Subcutaneous adipose tissue (tissue), 4 donors: ENCODE measurements around the gene MMP11. TPM values are rescaled to one million over a fixed set of nuclear protein-coding genes. Genes with fewer than 3 reads are reported as not detected.

Experiments
- total RNA-seq, 4 donors: library from RNA; depleted of rRNA; stranded (reverse); fragments of >200 nt; gene quantifications; one replicate each; pipeline ENCODE4 v1.1.0, GENCODE V29; 2016
- TF ChIP-seq, protein P1 (sequence below): fragments of 450-650 bp; IDR thresholded peaks from one replicate; pipeline ENCODE4 v1.5.1; 2016; ENCODE audit warnings: low read depth, mild to moderate bottlenecking, control low read depth, antibody characterized with exemption, moderate library complexity

MMP11 gene
- total RNA-seq, 4 donors from 2014 or later = 2.1 to 2.8 (median 2.2) TPM

DNA sequence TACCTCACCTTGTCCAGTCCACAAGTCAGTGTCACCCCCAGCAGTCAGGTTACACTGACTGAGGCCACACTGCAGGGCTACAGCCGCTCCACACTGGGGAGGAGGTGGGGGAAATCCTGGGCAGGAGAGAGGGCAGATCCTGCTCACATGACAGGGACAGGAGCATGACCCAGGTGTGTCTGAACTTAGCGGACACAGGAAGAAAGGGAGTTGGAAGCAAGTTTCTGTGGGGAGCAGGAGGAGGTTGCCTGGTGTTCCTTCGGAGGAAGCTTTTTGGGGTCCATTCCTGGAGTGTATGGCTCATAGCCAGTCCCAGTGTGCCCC lies 5.9 kb downstream of the MMP11 start:
- TF ChIP-seq, protein P1, sequence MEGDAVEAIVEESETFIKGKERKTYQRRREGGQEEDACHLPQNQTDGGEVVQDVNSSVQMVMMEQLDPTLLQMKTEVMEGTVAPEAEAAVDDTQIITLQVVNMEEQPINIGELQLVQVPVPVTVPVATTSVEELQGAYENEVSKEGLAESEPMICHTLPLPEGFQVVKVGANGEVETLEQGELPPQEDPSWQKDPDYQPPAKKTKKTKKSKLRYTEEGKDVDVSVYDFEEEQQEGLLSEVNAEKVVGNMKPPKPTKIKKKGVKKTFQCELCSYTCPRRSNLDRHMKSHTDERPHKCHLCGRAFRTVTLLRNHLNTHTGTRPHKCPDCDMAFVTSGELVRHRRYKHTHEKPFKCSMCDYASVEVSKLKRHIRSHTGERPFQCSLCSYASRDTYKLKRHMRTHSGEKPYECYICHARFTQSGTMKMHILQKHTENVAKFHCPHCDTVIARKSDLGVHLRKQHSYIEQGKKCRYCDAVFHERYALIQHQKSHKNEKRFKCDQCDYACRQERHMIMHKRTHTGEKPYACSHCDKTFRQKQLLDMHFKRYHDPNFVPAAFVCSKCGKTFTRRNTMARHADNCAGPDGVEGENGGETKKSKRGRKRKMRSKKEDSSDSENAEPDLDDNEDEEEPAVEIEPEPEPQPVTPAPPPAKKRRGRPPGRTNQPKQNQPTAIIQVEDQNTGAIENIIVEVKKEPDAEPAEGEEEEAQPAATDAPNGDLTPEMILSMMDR = no peak

DNA sequence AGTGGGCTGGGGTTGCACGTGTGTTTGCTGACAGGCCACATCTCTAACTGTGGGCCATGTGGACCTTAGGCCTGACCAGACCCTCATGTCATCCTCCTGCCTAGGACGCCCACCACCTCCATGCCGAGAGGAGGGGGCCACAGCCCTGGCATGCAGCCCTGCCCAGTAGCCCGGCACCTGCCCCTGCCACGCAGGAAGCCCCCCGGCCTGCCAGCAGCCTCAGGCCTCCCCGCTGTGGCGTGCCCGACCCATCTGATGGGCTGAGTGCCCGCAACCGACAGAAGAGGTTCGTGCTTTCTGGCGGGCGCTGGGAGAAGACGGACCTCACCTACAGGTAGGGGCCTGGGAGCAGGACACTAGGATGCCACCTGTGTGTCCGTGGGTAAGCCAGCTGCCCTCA lies 6.4 kb downstream of the MMP11 start:
- TF ChIP-seq, protein P1 = no peak

DNA sequence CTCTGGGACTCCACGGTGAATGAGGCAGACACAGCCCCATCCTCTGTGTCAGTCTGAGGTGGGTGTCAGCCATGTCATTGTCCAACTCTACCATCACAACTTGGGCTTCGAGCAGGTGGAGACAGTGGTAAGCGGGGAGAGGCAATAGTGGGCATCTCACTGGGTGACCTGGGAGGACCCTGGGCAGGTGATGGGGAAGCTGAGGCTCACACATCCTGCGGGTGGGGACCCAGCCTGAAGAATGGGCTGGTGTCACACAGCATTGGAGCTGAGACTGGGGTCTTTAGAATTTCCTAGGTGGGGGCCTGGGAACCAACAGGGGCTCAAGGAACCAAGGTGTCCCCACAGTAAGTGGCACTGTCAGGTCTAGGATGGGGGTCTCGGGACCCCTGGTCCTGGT lies 7.1 kb downstream of the MMP11 start:
- TF ChIP-seq, protein P1 = no peak

DNA sequence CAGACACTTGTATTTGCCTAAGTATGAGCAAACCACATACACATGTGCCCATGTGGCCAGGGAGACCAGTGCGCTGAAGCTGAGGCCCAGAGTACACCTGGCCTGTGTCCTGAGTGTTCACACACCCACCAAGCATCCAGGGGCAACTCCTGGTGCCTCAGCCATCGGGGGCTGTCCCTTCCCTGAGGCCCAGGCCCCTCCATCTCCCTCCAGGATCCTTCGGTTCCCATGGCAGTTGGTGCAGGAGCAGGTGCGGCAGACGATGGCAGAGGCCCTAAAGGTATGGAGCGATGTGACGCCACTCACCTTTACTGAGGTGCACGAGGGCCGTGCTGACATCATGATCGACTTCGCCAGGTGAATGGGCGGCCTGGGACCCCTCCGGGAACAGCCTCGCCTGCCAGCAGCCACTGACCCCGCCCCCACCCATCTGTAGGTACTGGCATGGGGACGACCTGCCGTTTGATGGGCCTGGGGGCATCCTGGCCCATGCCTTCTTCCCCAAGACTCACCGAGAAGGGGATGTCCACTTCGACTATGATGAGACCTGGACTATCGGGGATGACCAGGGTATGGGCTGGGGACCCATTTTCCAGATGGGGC lies 7.6 kb downstream of the MMP11 start:
- TF ChIP-seq, protein P1 = no peak

DNA sequence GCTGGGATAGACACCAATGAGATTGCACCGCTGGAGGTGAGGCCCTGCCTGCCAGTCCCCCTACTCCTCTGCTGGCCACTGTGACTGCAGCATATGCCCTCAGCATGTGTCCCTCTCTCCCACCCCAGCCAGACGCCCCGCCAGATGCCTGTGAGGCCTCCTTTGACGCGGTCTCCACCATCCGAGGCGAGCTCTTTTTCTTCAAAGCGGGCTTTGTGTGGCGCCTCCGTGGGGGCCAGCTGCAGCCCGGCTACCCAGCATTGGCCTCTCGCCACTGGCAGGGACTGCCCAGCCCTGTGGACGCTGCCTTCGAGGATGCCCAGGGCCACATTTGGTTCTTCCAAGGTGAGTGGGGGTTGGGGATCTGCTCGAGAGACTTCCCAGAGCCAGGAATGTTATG lies 8.4 kb downstream of the MMP11 start:
- TF ChIP-seq, protein P1 = no peak

DNA sequence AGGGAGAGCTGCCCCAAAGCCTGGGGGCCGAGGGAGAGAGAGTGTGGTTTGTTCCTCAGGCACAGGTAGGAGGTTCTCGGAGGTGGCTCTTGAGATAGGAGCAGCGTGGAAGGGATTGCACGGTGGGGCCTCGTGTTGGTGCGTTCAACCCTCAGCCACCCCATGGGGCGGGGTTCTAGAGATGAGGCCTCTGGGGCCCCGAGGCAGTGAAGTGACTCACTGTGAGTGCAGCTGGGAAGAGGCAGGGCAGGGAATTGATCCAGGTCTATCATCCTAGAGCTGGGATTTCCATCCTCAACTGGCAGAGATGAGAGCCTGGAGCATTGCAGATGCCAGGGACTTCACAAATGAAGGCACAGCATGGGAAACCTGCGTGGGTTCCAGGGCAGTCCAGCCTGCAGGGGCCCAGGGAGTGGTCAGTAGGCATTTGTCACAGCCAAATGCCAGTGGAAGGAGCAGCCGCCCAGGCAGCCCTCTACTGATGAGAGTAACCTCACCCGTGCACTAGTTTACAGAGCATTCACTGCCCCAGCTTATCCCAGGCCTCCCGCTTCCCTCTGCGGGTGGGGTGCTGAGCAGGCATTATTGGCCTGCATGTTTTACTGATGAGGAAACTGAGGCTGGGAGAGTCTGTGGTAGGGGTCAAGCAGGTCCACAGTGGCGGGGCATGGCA lies 9.0 kb downstream of the MMP11 start:
- TF ChIP-seq, protein P1 = no peak

DNA sequence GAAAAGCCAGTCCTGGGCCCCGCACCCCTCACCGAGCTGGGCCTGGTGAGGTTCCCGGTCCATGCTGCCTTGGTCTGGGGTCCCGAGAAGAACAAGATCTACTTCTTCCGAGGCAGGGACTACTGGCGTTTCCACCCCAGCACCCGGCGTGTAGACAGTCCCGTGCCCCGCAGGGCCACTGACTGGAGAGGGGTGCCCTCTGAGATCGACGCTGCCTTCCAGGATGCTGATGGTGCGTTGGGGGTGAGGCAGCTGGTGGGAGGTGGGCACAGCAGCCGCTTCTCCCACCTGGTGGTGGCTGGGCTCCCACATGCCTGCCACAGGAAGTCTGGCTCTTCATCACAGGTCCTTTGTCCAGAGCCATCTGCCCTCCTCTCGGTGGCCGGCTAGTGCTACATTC lies 9.6 kb downstream of the MMP11 start:
- TF ChIP-seq, protein P1 = no peak
